ENCODE results near the gene R3HDM2.

DNA sequence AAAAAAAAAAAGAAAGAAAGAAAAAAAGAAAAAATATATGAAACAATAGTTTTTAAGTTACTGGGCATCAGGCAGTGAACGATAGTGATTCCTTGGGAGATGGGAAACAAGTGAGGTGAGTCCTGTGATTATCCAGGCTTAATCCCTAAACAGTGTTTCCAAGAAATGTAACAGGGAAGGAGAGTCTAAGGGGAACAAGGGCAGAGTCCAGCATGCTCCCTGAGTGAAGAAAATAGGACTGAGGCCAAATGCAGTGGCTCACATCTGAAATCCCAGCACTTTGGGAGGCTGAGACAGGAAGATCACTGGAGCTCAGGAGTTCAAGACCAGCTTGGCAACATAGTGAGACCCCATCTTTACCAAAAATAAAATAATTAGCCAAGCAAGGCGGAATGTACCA lies 40.7 kb downstream of the R3HDM2 start:
- TF ChIP-seq CTCF (conservative IDR thresholded peaks at IDR 0.05 in 1 of 2, IDR thresholded peaks at IDR 0.05 in 1 of 2; ENCODE audit: low read depth in 1 of 2, low read length in 2 of 2) (no peak), EZH2 (IDR thresholded peaks at IDR 0.05; ENCODE audit: low read length, missing control alignments) (no peak)

Data from fibroblast of lung (primary cell).